Trophoblast cell (in vitro differentiated cells and primary cell): ENCODE measurements around the gene ASPG.

ENCODE experiments used
- DNase-seq, 2 donors: peaks; one replicate each; pipeline ENCODE4 v3.0.0-alpha.2; 2016
- H2AFZ ChIP-seq: 2 replicates; pipeline ENCODE4 v1.6.1; 2013; ENCODE audit warnings: low read length, moderate library complexity, mild to moderate bottlenecking; ENCODE audit not compliant: insufficient read depth, poor library complexity
- H2AK5ac ChIP-seq: 2 replicates; pipeline ENCODE4 v1.6.1; 2013; ENCODE audit warnings: mild to moderate bottlenecking, low read length
- H2BK120ac ChIP-seq: 2 replicates; pipeline ENCODE4 v1.6.1; 2013; ENCODE audit warnings: low read length, mild to moderate bottlenecking, moderate library complexity; ENCODE audit not compliant: insufficient read depth, poor library complexity
- H2BK12ac ChIP-seq: 2 replicates; pipeline ENCODE4 v1.6.1; 2013; ENCODE audit warnings: mild to moderate bottlenecking, low read length, moderate library complexity
- H2BK5ac ChIP-seq: 2 replicates; pipeline ENCODE4 v1.6.1; 2013; ENCODE audit warnings: low read length, low read depth, moderate library complexity, mild to moderate bottlenecking; ENCODE audit not compliant: poor library complexity
- H3K14ac ChIP-seq: 2 replicates; pipeline ENCODE4 v1.6.1; 2013; ENCODE audit warnings: mild to moderate bottlenecking, low read length
- H3K18ac ChIP-seq: 2 replicates; pipeline ENCODE4 v1.6.1; 2013; ENCODE audit warnings: mild to moderate bottlenecking, low read length
- H3K23ac ChIP-seq: 2 replicates; pipeline ENCODE4 v1.6.1; 2013; ENCODE audit warnings: low read length
- H3K27ac ChIP-seq: 2 replicates; pipeline ENCODE4 v1.5.1; 2013; ENCODE audit warnings: low read depth, mild to moderate bottlenecking, inconsistent platforms, low read length, moderate library complexity
- H3K27me3 ChIP-seq: 2 replicates; pipeline ENCODE4 v1.6.1; 2013; ENCODE audit warnings: inconsistent platforms, mild to moderate bottlenecking, low read length, moderate library complexity; ENCODE audit not compliant: insufficient read depth
- H3K36me3 ChIP-seq, 2 experiments: 1 replicate in 1 of 2; 2 replicates in 1 of 2; pipeline ENCODE4 v1.6.1; 2013; ENCODE audit warnings: low read length in 2 of 2, mild to moderate bottlenecking in 2 of 2, moderate library complexity in 1 of 2; ENCODE audit not compliant: insufficient read depth in 2 of 2, control insufficient read depth in 1 of 2
- H3K4ac ChIP-seq: 2 replicates; pipeline ENCODE4 v1.6.1; 2013; ENCODE audit warnings: low read depth, mild to moderate bottlenecking, low read length, moderate library complexity
- H3K4me1 ChIP-seq, 2 experiments: 1 replicate in 1 of 2; 2 replicates in 1 of 2; pipeline ENCODE4 v1.6.1; 2013; ENCODE audit warnings: low read length in 2 of 2, mild to moderate bottlenecking in 2 of 2, moderate library complexity in 1 of 2; ENCODE audit not compliant: insufficient read depth in 2 of 2, control insufficient read depth in 1 of 2
- H3K4me2 ChIP-seq: 2 replicates; pipeline ENCODE4 v1.6.1; 2013; ENCODE audit warnings: inconsistent platforms, mild to moderate bottlenecking, low read length, moderate library complexity
- H3K4me3 ChIP-seq: 2 replicates; pipeline ENCODE4 v1.5.1; 2013; ENCODE audit warnings: mild to moderate bottlenecking, low read depth, low read length, inconsistent platforms
- H3K79me1 ChIP-seq: one replicate; pipeline ENCODE4 v1.6.1; 2013; ENCODE audit warnings: low read length
- H3K79me2 ChIP-seq: 2 replicates; pipeline ENCODE4 v1.6.1; 2013; ENCODE audit warnings: low read length, mild to moderate bottlenecking; ENCODE audit not compliant: control insufficient read depth, insufficient read depth, poor library complexity
- H3K9ac ChIP-seq: 2 replicates; pipeline ENCODE4 v1.6.1; 2013; ENCODE audit warnings: mild to moderate bottlenecking, low read length
- H3K9me3 ChIP-seq: 2 replicates; pipeline ENCODE4 v1.6.1; 2013; ENCODE audit warnings: low read depth, mild to moderate bottlenecking, control low read depth, inconsistent platforms, low read length; ENCODE audit not compliant: insufficient read depth
- H4K12ac ChIP-seq: 2 replicates; pipeline ENCODE4 v1.6.1; 2013; ENCODE audit warnings: low read depth, mild to moderate bottlenecking, low read length, moderate library complexity
- H4K8ac ChIP-seq: 2 replicates; pipeline ENCODE4 v1.6.1; 2013; ENCODE audit warnings: low read depth, mild to moderate bottlenecking, low read length, moderate library complexity
- H4K91ac ChIP-seq: one replicate; pipeline ENCODE4 v1.6.1; 2013; ENCODE audit warnings: low read depth, mild to moderate bottlenecking, low read length, moderate library complexity
- WGBS: extraction: QIAGEN DNeasy Blood & Tissue Kit; methylation state at CpG from one replicate; pipeline ENCODE4 v1.1.7; 2013; ENCODE audit warnings: missing lambda C conversion rate; ENCODE audit not compliant: insufficient read length, insufficient coverage; ENCODE audit errors: extremely low coverage; 5-methylcytosine and 5-hydroxymethylcytosine counted together

Gene ASPG

GRCh38 chr14:104156142-104156541, 70.6 kb downstream of the ASPG start:
- no peak overlapping the region for H3K23ac ChIP-seq
- no peak overlapping the region for H3K27ac ChIP-seq
- H3K4me3 ChIP-seq: no peak overlapping the region
- H3K9me3 ChIP-seq: no peaks in the 10 kb centered on the region
- no peak overlapping the region for H2BK120ac ChIP-seq
- no peak overlapping the region for H3K18ac ChIP-seq
- peaks cover 6 to 9% of the 10 kb centered on the region in 2 experiments for H3K4me1 ChIP-seq
- H2AK5ac ChIP-seq: no peak overlapping the region
- no peak overlapping the region for H4K12ac ChIP-seq
- no peak overlapping the region for H3K4me2 ChIP-seq
- H3K79me1 ChIP-seq: no peaks in the 10 kb centered on the region
- no peak overlapping the region for H2AFZ ChIP-seq
- no peak overlapping the region for H3K4ac ChIP-seq
- H3K14ac ChIP-seq: no peak overlapping the region
- no peaks in the 10 kb centered on the region for H3K79me2 ChIP-seq
- no peak for DNase-seq
- H4K8ac ChIP-seq: no peak overlapping the region
- no peak overlapping the region for H2BK5ac ChIP-seq
- no CpG with 5 or more reads among the region's 5 CpGs for WGBS
- no peaks in the 10 kb centered on the region for H3K27me3 ChIP-seq
- H4K91ac ChIP-seq: no peak overlapping the region
- no peak overlapping the region for H3K9ac ChIP-seq
- H3K36me3 ChIP-seq: peaks cover 0 to 2% of the 10 kb centered on the region in 2 experiments
- no peak overlapping the region for H2BK12ac ChIP-seq

- Histone ChIP-seq H3K79me2 (no peaks in the 10 kb centered on the region), H2BK5ac (no peak overlapping the region), H3K79me1 (no peaks in the 10 kb centered on the region), H4K91ac (no peak overlapping the region), H3K23ac (no peak overlapping the region), H3K36me3 (peaks cover 0 to 2% of the 10 kb centered on the region in 2 experiments), H3K27me3 (no peaks in the 10 kb centered on the region), H2BK12ac (no peak overlapping the region), H3K4me3 (no peak overlapping the region), H3K9me3 (no peaks in the 10 kb centered on the region), H4K12ac (no peak overlapping the region), H3K27ac (no peak overlapping the region), H3K9ac (no peak overlapping the region), H4K8ac (no peak overlapping the region), H3K14ac (no peak overlapping the region), H2AK5ac (no peak overlapping the region), H2BK120ac (no peak overlapping the region), H2AFZ (no peak overlapping the region), H3K4me1 (peaks cover under 1 to 3% of the 10 kb centered on the region in 2 experiments), H3K4me2 (no peak overlapping the region), H3K18ac (peak overlapping the region; percentile 1), H3K4ac (no peak overlapping the region)
- WGBS: no CpG with 5 or more reads among the region's 42 CpGs
- no peak for DNase-seq
Observed at GRCh38 chr14:104157016-104157928, 71.8 kb downstream of the ASPG start.

DNA sequence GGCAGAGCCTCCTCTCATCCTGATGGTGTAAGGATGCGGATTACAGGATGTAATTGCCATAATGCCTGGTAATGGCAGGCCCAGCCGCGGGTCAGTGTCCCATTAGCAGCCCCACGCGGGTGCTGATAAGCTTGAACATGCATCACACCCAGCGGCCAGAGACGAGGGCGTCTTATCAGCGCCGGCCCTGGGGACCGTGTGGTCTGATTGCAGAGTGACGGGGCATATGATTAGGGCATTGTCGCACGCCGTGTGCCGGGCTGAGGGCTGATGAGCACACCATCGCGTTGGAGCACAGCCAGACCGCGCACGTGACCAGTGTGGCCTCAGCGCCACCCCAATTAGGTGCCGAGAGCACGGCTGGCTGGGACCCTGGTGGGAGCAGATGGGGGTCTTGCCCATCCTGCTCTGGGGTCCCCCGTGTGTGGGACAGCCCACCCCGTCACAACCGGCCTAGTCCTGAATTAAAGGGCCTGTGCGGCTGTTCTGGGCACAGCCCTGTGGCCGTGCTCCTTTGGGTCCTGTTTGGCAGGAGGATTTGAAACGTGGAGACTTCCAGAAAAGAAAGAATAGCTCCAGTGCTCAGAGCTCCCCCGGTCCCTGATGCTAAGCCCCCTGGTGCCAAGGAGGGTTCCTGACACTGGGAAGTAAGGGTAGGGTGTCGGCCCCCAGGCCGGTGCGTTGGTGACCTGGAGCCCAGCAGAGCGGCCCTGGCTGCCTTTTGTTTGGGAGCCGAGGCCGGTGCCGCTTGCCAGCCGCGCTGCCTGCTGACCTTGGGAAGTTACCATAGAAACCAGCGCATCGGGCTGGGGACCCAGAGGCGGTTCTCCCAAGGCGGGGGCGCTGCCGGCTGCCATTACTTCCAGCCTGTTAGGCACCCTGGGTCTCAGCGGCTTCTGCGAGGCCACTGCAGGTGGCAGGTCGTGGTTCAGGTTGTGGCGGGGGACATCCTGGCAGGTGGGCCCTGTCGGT, 73.6 kb downstream of the ASPG start:
- H2BK120ac ChIP-seq: no peak overlapping the region
- DNase-seq: no peak
- no peaks in the 10 kb centered on the region for H3K4me1 ChIP-seq

GRCh38 chr14:104159990-104160389, 74.5 kb downstream of the ASPG start:
- no peak overlapping the region for H3K9ac ChIP-seq
- no CpG with 5 or more reads among the region's 9 CpGs for WGBS

More for the DNA sequence above, 73.6 kb downstream of the ASPG start:
- Histone ChIP-seq H3K14ac (no peak overlapping the region), H3K4me2 (no peak overlapping the region), H2AK5ac (no peak overlapping the region), H3K79me1 (no peaks in the 10 kb centered on the region), H3K36me3 (peaks cover 0 to 2% of the 10 kb centered on the region in 2 experiments), H3K23ac (no peak overlapping the region), H2BK5ac (no peak overlapping the region), H4K91ac (no peak overlapping the region), H3K9ac (no peak overlapping the region), H3K79me2 (no peaks in the 10 kb centered on the region), H2AFZ (no peak overlapping the region), H2BK12ac (no peak overlapping the region), H3K4ac (no peak overlapping the region), H3K27me3 (no peaks in the 10 kb centered on the region), H3K27ac (no peak overlapping the region), H3K4me3 (no peak overlapping the region), H3K9me3 (no peaks in the 10 kb centered on the region), H4K12ac (no peak overlapping the region), H4K8ac (no peak overlapping the region), H3K18ac (no peak overlapping the region)
- WGBS: no CpG with 5 or more reads among the region's 51 CpGs

More at GRCh38 chr14:104159990-104160389, 74.5 kb downstream of the ASPG start:
- H3K4ac ChIP-seq: no peak overlapping the region
- H2AFZ ChIP-seq: no peak overlapping the region
- H3K23ac ChIP-seq: no peak overlapping the region
- no peak overlapping the region for H3K4me3 ChIP-seq
- H2BK5ac ChIP-seq: no peak overlapping the region
- H3K14ac ChIP-seq: no peak overlapping the region
- H3K27ac ChIP-seq: no peak overlapping the region
- H2BK120ac ChIP-seq: no peak overlapping the region
- no peak overlapping the region for H2BK12ac ChIP-seq
- no peaks in the 10 kb centered on the region for H3K4me1 ChIP-seq
- H3K27me3 ChIP-seq: no peaks in the 10 kb centered on the region
- no peaks in the 10 kb centered on the region for H3K9me3 ChIP-seq
- no peak overlapping the region for H3K4me2 ChIP-seq
- H4K8ac ChIP-seq: no peak overlapping the region
- H3K79me1 ChIP-seq: no peaks in the 10 kb centered on the region
- no peak overlapping the region for H4K12ac ChIP-seq
- H3K18ac ChIP-seq: no peak overlapping the region
- no peak overlapping the region for H2AK5ac ChIP-seq
- H3K79me2 ChIP-seq: no peaks in the 10 kb centered on the region
- H4K91ac ChIP-seq: no peak overlapping the region
- peaks cover 0 to 2% of the 10 kb centered on the region in 2 experiments for H3K36me3 ChIP-seq
- DNase-seq: no peak
